ENCODE data around the gene FBRS.

- TF ChIP-seq CTCF (IDR thresholded peaks at IDR 0.05; ENCODE audit: insufficient read depth, low read length, poor library complexity, severe bottlenecking) (no peak), EZH2phosphoT487 (conservative IDR thresholded peaks at IDR 0.05; ENCODE audit: low read length) (no peak)
These were observed 4.2 kb downstream of the FBRS start for GRCh38 chr16:30662449-30662848.
